NCI-H748 (cell line): ENCODE results near the gene SGO2.
A peak's percentile ranks its signal among the peaks of the same experiment; 100 is the strongest.

Source experiments
- DNase-seq: peaks from one replicate; lab custom pipeline; 2025; ENCODE audit not compliant: unreplicated experiment; lab: John Stamatoyannopoulos, UW

Gene SGO2, protein sequence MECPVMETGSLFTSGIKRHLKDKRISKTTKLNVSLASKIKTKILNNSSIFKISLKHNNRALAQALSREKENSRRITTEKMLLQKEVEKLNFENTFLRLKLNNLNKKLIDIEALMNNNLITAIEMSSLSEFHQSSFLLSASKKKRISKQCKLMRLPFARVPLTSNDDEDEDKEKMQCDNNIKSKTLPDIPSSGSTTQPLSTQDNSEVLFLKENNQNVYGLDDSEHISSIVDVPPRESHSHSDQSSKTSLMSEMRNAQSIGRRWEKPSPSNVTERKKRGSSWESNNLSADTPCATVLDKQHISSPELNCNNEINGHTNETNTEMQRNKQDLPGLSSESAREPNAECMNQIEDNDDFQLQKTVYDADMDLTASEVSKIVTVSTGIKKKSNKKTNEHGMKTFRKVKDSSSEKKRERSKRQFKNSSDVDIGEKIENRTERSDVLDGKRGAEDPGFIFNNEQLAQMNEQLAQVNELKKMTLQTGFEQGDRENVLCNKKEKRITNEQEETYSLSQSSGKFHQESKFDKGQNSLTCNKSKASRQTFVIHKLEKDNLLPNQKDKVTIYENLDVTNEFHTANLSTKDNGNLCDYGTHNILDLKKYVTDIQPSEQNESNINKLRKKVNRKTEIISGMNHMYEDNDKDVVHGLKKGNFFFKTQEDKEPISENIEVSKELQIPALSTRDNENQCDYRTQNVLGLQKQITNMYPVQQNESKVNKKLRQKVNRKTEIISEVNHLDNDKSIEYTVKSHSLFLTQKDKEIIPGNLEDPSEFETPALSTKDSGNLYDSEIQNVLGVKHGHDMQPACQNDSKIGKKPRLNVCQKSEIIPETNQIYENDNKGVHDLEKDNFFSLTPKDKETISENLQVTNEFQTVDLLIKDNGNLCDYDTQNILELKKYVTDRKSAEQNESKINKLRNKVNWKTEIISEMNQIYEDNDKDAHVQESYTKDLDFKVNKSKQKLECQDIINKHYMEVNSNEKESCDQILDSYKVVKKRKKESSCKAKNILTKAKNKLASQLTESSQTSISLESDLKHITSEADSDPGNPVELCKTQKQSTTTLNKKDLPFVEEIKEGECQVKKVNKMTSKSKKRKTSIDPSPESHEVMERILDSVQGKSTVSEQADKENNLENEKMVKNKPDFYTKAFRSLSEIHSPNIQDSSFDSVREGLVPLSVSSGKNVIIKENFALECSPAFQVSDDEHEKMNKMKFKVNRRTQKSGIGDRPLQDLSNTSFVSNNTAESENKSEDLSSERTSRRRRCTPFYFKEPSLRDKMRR

DNA sequence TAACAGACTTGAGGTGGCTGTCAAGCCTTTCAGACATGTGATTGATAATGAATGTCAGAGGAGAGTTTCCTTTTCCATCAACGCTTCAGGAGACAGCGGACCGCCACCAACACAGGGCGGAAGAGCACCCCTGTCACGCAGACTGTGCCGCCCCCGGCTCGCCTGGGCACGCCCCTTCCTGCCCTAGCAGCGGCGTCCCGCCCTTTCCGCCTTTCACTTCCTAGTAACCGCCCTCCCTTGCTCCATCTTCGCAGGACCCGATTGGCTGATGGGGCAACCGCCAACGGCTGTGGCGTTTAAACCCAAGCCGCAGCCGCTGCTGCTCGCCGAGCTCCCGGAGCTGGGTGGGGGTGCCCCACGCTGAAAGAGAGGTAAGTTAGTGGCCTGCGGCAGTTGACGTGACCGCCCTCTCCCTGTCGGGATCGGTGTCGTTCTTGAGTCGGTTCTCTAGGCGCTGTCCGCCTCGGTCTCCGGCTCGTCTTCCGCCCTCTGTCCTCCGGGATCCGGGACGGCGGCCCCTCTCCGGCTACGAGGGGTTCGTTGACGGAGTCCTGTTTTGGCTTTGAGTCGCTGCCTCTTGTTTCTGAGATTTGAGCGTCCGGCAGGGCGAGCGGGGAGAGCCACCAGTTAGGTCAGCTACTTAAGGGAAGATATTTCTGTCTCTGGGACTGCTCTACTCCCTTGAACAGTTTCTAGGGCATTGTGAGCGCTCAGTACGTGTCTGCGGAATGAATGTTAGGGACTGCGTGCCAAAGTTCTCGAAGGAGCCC is at the start of gene SGO2:
Gene SGO2, plus strand, starts transcription at position 326 of the 770 bp plus-strand sequence. CDS start 6,769 bp downstream, outside the sequence.
- DNase-seq: peak; percentile 98

DNA sequence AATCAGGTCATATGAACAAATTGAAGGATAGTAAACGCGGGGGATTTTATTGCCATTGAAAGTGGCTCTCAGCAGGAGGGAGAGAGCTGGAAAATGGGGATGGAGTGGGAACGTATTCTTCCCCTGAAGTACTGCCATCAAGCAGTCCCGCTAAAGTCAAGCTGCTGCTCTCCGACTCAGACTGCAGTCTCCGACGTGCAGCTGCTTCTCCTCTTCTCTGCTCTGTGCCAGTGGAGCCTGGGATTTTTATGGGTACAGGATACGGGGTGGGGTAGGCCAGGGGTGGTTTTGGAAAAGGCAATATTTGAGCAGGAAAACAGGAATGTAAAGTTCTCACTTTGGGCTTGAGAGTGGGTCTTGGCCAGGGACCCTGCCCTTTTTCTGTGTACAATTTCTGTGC is 49.2 kb upstream of the SGO2 start:
- DNase-seq: peak; percentile 43

DNA sequence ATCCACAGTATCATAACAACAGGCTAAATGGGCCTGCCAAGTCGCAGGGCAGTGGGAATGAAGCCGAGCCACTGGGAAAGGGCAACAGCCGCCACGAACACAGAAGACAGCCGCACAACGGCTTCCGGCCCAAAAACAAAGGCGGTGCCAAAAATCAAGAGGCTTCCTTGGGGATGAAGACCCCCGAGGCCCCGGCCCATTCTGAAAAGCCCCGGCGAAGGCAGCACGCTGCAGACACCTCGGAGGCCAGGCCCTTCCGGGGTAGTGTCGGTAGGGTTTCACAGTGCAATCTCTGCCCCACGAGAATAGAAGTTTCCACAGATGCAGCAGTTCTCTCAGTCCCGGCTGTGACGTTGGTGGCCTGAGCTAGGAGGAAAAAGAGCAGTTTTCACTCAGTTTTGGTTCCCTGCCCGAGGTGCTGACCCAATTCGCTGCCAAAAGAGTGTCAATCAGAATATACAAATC is 48.3 kb upstream of the SGO2 start:
- DNase-seq: no peak

DNA sequence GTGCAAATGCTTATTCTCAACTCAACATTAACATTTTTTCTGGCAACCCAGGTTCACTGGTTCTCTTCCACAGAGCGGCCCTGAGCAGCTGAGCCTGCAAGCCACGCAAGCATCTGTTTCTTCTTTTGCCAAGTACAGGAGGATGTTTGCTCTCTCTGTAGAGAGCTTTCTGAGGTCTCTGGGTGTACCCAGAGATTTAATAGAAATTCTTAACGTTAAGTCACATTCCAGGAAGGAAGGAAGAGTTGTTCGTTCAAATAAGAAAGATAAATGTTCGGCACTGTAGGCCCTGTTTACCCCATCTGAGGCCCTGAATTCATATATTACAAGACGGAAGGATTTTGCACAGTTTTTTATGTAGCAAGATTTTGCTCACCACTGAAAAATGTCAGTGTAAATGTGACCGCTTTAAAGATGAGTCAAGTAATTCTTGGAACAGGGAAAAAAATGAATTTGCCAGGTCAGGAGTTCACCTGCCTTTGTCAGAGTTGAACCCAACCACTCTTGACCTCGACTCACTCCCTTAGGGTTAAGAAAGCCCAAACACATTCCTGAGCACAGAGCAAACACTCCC is 46.2 kb upstream of the SGO2 start:
- DNase-seq: no peak

DNA sequence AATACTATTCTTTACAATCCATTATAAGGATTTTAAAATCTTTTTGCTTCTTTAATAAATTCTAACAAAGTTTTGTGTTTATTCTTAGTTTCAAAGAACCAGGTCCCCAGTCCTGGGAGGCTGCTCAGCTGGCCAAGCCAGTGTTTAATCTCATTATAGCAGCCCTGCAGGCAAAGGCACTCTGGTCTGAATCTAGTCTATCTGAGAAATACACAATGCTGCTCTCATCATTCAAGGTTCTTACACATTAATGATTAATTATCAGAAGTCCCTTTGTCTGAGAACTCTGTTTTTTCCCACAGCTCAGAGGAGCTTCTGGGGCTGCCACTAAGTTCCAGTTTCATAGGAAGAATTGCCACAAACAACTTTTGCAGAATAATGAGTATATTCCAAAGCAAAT is 43.8 kb upstream of the SGO2 start:
- no peak for DNase-seq

DNA sequence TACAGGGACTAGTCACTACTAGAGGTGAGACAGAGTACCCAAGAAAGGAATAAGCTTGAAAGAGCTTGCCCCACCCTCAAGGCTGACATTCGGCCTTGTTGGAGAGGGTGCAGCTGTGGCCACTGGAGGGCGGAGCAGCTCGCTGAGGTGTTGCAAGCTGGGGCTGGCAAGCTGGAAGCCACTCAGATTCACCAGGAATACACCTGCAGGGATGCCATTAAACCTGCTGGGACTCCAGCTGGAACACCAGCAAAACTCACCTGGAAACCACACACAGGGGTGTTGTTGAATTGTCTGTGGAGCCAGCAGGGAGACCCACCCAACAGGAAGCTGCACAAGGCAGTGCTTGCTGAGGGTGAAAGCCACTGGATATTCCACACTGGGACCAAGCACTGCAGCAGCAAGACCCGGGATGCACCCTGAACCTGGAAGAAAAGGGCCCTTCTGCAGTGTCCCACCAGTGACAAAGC is 42.2 kb upstream of the SGO2 start:
- DNase-seq: peak; percentile 75

DNA sequence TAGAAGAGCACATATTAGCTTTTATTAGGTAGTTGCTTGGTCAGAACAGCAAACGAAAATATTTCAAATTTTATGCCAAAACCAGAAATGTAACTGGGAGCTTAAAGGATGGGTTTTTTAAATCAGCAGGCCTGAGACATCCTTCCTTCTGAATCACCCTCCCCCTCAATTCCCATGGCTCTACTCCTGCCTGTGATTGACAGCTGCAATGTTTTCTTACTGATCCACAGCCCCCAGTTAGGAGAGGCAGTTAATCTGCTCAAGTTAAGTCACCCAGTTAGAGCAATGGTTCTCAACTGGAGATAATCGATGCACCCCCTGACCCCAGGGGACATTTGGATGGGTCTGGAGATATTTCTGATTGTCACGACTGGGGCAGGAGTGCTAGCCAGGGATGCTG is 41.1 kb upstream of the SGO2 start:
- DNase-seq: no peak

DNA sequence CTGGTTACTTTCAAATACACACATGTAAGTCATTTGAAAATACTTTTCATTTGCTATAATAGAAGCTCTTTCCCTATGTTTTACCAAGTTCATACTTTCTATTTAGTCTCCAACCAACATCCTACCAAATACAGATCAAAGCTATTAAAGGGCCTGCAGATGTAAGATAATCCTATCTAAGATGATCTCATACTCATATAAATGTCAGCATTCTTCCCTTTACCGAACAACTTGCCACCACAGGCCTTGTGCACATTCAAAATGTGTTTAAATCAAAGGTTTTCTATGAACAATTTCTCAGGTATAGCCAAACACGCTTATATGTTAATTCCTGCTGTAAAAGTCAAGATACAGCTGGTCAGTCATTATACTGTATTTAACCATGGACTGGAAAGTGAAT is 39.5 kb upstream of the SGO2 start:
- DNase-seq: no peak

DNA sequence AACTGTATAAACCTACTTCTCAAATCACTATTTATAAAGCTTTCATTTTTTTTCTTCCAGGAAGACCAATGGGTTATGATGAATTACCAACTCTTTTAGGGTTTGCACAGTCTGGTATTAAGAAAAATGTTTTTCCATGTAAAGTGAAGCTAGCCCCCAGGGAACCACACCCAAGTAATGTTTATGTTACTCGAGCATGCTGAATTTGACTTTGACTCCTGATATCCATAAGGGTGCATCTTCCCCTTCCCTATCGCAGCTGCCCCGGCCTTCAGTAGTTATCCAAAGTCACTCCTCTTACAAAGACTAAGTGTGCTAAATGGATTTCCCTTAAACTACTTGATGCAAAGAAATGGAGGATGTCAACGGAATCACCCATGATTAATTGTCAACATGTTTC is 37.8 kb upstream of the SGO2 start:
- DNase-seq: no peak

DNA sequence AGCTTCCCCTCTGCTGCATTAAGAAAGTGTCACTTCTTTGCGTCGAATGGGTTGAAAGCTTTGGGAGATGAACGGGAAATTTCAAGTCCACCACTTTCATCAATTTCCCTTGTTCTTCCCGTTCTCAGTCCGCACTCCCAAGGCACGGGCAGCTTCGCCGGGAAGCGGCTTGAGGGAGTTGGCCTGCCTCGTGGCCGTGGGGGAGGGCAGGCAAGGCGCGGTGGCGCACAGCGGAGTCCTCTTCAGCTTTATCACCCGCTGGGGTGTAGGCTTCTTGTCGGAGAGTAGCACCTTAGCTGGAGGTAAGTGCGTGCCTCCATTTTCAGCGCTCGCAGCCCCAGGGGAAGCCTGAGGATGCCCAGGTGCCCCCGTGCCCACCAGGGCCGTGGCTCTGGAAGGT is 36.0 kb upstream of the SGO2 start:
- no peak for DNase-seq

DNA sequence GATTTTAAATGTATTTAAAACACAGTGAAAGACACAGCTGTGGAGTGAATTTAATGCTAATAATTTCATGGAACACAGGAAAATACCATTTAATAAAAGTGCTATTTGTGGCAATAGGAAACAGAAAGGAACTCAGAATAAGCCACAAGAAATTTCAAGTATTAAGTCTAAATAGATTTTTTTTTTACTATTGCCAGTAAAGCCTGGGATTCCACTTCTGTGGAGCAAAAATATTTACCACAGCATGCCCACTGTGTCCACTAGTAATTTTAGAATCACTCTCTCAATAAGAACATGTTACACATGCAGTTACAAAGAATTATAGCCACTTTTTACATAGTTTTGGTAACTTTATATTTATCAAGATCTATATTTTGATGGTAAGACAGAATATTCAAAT is 33.4 kb upstream of the SGO2 start:
- DNase-seq: no peak

DNA sequence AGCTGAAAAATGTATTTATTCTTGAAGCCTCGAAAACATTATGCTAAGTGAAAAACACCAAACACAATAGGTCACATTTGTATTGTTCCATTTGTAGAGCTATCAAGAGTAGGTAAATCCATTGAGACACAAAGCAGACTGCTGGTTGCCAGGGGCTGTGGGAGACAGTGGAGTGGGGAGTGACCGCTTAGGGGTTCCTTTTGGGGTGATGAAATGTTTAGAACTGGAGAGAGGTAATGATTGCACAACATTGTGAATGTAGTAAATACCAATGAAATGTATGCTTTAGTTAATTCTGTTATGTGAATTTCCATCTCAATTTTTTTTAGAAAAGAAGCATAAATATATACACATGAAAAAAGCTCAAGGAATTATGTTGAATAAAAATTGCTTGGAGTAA is 32.0 kb upstream of the SGO2 start:
- no peak for DNase-seq

DNA sequence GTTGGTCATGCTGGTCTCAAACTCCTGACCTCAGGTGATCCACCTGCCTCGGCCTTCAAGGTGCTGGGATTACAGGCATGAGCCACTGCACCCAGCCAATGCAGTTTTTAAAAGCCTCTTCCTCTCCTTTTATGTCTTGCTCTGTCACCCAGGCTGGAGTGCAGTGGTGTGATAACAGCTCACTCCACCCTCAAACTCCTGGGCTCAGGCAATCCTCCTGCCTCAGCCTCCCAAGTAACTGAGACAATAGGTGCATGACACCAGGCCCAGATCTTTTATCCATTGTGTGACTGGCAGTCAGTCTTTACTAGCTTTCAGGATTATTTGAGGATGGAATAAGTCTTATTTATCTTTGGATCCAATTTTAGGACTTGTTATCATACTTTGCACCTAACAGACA is 29.3 kb upstream of the SGO2 start:
- DNase-seq: no peak

DNA sequence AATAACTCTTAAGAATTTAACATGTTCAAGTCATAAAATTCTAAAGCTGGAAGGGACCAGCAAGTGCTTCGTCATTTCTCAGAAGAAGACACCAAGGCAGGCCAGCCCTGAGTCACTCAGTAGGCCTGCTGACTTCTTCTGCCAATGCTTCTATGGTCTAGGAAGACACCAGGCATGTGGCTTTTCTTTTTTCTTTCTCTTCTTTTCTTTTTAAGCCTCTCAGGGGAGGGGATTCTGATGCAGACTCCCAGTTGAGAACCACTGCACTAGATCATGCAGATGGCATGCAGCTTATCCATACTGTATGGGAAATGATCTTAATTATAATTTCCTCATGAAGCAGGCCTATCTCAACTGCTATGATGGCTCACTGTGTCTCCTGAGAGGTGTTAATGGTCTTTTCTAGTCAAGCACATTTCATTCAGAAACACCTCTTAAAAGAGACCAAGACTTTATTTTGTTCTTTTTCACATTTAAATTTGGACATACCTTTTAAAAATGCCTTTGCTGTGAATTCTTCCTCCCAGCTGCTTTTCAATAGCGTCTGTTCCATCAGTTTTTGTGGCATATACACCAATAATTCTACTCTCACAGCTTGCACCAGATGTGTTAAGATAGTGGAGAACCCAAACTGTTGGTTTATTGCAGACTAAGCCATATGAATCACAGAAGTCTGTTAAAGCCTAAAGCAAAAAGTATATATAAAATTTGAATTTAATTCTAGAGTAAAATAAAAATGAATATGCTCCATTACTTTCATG is 27.4 kb upstream of the SGO2 start:
- DNase-seq: no peak

DNA sequence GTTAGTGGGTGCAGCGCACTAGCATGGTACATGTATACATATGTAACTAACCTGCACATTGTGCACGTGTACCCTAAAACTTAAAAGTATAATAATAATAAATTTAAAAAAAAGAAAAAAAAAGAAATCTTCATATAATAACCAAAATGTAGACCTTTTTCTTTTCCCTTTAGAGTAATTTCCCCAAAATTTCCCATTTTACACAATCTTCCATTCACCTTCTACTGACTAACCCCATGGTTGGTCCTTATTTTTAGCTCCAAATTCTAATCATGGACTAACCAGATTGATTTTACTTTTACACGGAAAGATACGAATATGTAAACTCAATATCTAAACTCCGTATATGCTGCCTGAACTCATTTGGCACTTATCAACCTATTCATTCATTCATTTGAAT is 23.8 kb upstream of the SGO2 start:
- no peak for DNase-seq

DNA sequence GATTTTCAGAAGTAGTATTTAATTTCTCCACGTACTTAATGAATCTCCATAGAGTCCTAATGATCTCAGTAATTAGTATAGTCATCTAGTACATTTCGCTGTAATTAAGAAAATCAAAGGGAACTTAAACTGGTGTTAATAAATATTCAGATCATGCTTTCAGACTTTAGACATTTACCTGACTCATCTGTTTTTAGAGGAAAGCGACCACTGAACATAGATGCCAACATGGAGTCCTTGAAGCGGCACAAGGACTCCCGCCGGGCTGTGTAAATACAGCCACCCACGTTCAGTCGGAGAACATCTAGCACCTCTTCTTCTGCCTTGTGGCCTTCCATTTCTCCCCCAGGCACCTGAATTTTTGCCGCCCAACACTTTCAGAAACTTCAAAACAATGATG is 19.3 kb upstream of the SGO2 start:
- no peak for DNase-seq

DNA sequence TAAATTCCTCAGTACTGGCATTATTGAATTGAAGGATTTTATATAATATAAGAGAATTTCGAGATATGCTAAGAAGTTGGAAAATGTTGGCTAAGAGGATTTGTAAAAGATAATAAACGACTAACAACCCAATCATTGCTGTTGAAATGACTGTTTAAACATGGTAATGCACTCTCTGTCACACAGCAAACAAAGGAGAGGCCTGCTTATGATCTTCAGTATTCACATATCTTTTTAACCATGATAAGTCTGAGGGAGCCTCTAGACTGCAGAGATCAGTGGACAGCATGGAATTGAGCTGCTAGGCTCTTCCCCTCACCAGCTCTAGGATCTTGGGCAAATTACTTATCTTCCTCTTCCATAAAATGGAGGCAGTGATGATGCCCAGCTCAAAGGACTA is 18.8 kb upstream of the SGO2 start:
- DNase-seq: peak; percentile 44

DNA sequence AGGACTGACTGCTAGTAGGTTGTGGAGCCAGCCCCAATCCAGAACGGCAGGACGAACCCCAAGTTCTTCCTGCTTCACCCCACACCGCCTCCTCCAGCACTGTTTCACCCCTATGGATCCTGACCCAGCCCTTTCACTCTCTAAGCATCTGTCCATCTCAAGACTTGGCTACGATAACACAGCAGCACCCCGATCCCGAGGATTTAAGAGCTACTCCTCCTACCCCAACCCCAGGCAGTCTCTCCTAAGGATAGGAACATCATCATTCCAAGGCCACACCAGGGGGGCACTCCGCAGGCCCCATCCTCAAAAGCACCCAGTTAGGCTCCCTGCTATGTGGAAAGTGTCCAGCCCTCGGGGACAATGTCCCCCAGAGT is 16.8 kb upstream of the SGO2 start:
- no peak for DNase-seq

DNA sequence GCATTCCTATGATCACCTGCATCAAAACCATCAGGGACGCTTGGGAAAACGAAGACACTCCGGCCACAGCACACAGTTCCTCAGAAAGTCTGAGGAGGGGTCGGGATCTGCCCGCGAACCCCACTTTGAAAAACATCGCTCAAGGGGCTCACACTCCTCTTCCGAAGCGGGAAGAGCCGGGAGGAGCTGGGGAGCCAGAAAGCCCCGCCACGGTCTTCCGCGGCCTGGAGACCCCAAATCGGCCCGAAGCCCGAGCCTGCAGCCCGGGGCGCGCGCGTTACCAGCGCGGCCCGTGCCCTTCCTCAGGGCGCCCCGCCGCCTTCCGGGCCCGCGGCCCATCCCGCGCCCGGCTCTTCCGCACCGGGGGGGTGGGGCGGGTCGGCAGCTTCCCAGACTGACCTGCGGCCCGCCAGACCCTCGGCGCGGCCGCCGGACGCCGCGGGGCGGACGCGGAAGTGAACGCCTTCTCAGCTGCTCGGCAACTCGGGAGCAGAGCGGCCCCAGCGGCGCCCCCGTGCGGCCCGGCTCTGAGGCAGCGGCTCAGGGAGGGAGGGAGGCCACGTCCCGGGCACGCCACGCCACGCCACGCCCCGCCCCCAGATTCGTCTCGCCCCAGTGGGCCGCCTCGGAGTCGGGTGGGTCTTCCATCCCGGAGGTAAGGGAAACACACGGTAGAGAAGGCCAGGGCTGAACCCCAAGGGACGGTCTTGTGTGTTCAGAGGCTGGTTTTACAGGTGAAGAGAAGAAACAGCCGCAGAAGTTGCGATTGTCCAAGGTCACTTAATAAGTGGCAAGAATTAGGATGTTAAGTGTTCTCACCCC is 16.2 kb upstream of the SGO2 start, which contains the start of gene KCTD18:
Gene KCTD18, minus strand, starts transcription at position 457 of the 822 bp plus-strand sequence. CDS start 3,052 bp downstream, outside the sequence.
- DNase-seq: peak; percentile 94
